Ishikawa (cell line): Measurements from ENCODE around the gene OXTR.

ENCODE experiments used
- CEBPB ChIP-seq: IDR thresholded peaks from 2 replicates; pipeline ENCODE4 v1.6.1; 2012
- CREB1 ChIP-seq: IDR thresholded peaks from 2 replicates; pipeline ENCODE4 v1.6.1; 2012; ENCODE audit warnings: low read depth
- EP300 ChIP-seq: IDR thresholded peaks from 2 replicates; pipeline ENCODE4 v1.6.1; 2012; ENCODE audit warnings: borderline replicate concordance
- NFIC ChIP-seq: IDR thresholded peaks from 2 replicates; pipeline ENCODE4 v1.6.1; 2012
- RAD21 ChIP-seq: IDR thresholded peaks from 2 replicates; pipeline ENCODE4 v1.6.1; 2012; ENCODE audit warnings: low read depth
- TAF1 ChIP-seq: IDR thresholded peaks from 2 replicates; pipeline ENCODE4 v1.6.1; 2012; ENCODE audit warnings: low read depth, mild to moderate bottlenecking
- TCF12 ChIP-seq: IDR thresholded peaks from 2 replicates; pipeline ENCODE4 v1.6.1; 2012; ENCODE audit warnings: low read depth
- TEAD4 ChIP-seq: IDR thresholded peaks from 2 replicates; pipeline ENCODE4 v1.6.1; 2012
- USF1 ChIP-seq: IDR thresholded peaks from 2 replicates; pipeline ENCODE4 v1.6.1; 2012
- YY1 ChIP-seq: IDR thresholded peaks from 2 replicates; pipeline ENCODE4 v1.6.1; 2012; ENCODE audit warnings: low read depth
- TF ChIP-seq, protein P1 (sequence below): IDR thresholded peaks from 2 replicates; pipeline ENCODE4 v1.6.1; 2012; ENCODE audit warnings: low read depth, mild to moderate bottlenecking
- TF ChIP-seq, protein P2 (sequence below): IDR thresholded peaks from 2 replicates; pipeline ENCODE4 v1.6.1; 2012

DNA sequence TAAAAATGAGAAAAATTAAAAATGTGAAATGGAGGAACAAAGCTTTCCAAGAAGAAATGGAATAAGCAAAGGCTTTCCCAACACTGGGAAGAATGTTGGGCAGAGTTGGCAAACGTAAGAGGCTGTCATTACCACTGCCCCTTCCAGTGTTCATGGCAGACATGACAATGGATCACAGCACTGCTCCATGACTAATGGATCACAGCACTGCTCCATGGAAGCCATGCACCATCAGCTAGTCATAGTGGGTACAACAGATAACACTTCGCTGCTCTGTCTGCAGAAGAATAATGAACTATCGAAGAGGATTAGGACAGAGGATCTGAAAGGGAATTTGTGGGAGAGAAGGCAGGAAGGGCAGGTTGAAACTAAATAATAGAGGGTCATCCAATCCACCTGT lies 30.8 kb downstream of the OXTR start:
- TF ChIP-seq, protein P1, sequence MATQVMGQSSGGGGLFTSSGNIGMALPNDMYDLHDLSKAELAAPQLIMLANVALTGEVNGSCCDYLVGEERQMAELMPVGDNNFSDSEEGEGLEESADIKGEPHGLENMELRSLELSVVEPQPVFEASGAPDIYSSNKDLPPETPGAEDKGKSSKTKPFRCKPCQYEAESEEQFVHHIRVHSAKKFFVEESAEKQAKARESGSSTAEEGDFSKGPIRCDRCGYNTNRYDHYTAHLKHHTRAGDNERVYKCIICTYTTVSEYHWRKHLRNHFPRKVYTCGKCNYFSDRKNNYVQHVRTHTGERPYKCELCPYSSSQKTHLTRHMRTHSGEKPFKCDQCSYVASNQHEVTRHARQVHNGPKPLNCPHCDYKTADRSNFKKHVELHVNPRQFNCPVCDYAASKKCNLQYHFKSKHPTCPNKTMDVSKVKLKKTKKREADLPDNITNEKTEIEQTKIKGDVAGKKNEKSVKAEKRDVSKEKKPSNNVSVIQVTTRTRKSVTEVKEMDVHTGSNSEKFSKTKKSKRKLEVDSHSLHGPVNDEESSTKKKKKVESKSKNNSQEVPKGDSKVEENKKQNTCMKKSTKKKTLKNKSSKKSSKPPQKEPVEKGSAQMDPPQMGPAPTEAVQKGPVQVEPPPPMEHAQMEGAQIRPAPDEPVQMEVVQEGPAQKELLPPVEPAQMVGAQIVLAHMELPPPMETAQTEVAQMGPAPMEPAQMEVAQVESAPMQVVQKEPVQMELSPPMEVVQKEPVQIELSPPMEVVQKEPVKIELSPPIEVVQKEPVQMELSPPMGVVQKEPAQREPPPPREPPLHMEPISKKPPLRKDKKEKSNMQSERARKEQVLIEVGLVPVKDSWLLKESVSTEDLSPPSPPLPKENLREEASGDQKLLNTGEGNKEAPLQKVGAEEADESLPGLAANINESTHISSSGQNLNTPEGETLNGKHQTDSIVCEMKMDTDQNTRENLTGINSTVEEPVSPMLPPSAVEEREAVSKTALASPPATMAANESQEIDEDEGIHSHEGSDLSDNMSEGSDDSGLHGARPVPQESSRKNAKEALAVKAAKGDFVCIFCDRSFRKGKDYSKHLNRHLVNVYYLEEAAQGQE: no peak
- TF ChIP-seq YY1: no peak
- no peak for TF ChIP-seq RAD21
- no peak for TF ChIP-seq CREB1
- TF ChIP-seq, protein P2, sequence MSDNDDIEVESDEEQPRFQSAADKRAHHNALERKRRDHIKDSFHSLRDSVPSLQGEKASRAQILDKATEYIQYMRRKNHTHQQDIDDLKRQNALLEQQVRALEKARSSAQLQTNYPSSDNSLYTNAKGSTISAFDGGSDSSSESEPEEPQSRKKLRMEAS: no peak
- TF ChIP-seq EP300: no peak
- no peak for TF ChIP-seq USF1
- no peak for TF ChIP-seq TAF1
- no peak for TF ChIP-seq TCF12
- no peak for TF ChIP-seq NFIC
- TF ChIP-seq CEBPB: no peak
- TF ChIP-seq TEAD4: no peak
